HG03520 (cell line): Measurements from ENCODE around the gene COG7.
"Not testable (repeated sequence)": the region's sequence is repeated elsewhere in the genome, so short reads cannot be mapped to it uniquely, and the experiment has no call there.

Source experiments
- ATAC-seq: cut with Tn5 transposase; IDR thresholded peaks from one replicate; pipeline ENCODE4 v1.9.1; 2021; ENCODE audit warnings: mild to moderate bottlenecking, moderate library complexity; ENCODE audit not compliant: unreplicated experiment

Gene COG7

GRCh38 chr16:23478566-23478965 lies 25.6 kb upstream of the COG7 start:
- ATAC-seq: no peak

DNA sequence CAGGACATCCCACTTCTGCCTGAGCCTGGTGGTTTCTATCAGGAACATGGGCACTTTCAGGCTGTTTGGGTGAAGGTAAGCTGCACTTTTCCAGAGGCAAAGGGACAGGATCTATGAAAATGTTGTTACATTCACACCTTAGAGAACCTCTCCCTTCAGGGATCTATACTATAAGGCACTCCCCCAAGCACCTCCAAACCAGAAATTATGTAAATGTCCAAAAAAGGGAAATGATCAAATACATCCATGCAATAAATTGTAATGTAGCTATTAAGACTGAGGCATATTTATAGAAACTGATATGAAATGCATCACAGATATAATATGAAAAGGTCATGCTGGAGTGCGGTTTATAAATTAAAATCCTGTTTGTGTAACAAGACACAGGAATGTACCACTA lies 23.3 kb upstream of the COG7 start:
- ATAC-seq: no peak

DNA sequence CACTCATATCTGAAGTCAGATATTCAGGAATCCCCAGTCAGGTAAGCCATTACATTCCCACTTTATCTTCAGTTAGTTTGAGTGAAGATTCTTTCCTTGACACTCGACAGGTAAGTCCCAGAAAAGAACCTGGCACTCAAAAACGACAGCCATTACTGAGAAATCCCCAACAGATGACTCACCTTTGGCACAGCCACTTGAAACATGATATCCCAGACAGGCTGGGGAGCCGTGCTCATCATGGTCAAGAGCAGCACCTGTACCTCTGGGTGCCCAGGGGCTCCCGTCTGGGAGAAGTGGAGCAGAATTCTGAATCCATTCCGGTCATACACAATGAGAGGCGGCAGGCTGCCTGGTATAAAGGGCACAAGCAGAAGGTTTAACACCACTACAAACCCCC lies 16.8 kb upstream of the COG7 start:
- ATAC-seq: no peak

GRCh38 chr16:23466162-23466885 lies 13.3 kb upstream of the COG7 start:
- ATAC-seq: no peak

GRCh38 chr16:23465179-23465578 lies 12.2 kb upstream of the COG7 start:
- ATAC-seq: no peak

DNA sequence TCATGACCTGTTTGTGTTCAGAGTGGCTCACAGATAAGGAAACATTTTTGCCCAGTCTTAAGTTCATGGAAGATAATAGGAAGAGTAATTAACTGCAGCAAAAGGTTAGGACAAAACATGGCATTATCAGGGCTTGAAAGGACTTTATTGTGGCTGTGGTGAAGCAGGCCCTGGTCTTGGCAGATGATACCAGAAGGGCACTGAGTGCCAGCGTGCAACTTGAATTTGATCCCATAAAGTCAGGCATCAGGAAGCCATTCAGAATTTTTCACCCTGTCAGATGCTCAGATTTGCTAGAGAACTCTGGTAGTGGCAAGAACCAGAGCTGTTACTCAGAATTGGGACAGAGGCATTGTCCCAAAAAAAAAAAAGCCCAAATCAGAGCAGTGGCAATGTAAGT lies 11.2 kb upstream of the COG7 start:
- no peak for ATAC-seq

DNA sequence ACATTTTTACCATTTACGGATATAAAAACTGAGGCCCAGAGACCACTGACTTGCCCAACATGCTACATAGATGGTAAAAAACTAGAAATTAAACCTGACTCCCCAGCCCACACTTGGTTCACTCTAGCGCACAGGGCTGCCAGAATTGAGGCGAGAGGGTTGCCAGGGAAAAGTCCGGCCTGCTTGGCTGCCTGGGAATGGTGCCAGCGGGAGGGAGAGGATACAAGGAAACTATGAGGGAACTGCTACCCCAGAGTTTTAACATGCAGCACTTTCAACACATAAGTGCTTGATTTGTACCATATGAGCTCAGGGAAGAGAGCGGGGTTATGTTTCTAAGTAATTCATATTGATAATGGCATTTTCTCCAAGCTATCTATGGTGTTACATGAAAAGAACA lies 10.0 kb upstream of the COG7 start:
- ATAC-seq: not testable (repeated sequence)

DNA sequence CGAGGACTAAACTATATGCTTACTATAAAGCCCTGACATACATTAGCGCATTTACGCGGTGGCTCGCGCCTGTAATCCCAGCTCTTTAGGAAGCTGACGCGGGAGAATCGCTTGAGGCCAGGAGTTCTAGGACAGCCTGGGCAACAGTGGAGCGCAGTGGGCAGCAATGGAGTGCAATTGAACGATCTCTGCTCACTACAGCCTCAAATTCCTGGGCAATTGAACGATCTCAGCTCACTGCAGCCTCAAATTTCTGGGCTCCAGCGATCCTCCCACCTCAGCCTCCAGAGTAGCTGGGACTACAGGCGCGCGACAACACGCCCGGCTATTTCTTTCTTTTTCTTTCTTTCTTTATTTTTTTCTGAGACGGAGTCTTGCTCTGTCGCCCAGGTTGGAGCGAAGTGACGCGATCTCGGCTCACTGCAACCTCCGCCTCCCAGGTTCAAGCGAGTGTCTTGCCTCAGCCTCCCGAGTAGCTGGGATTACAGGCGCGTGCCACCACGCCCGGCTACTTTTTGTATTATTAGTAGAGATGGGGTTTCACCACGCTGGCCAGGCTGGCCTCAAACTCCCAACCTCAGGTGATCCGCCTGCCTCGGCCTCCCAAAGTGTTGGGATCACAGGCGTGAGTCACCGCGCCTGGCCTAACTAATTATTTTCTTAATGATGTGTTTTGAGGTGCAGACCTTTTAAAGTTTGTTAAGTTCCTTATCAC lies 506 bp upstream of the COG7 start:
- ATAC-seq: no peak

DNA sequence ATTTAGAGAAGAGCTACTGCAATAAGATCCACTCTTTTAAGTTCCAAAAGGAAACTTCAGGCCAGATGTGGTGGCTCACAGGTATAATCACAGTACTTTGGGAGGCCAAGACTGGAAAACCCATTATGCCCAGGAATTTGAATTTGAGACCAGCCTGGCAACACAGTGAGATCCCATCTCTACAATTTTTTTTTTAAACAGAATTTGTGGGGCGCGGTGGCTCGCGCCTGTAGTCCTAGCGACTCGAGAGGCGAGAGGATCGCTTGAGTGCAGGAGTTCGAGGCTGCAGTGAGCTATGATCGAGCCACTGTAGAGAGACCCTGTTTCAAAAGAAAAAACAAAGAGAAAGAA lies 793 bp downstream of the COG7 start:
- ATAC-seq: no peak

DNA sequence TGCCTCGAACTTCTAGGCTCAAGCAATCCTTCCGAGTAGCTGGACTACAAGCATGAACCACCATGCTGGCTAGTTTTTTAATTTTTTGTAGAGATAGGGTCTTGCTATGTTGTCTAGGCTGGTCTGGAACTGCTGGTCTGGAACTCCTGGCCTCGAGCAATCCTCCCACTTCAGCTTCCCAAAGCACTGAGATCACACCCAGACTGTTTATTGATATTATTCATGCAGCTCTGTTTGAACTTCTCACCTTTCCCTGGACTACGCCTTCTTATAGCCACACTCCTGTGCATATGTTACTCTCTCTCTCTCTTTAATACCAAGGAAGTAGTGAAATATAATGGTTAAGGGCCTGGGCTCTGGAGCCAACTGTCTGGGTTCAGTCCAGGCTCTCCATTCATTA lies 4.6 kb downstream of the COG7 start:
- no peak for ATAC-seq

- not testable (repeated sequence) for ATAC-seq
These were observed 15.4 kb downstream of the COG7 start for GRCh38 chr16:23437542-23437941.

- no peak for ATAC-seq
These were observed 16.0 kb downstream of the COG7 start for GRCh38 chr16:23436951-23437350.

- no peak for ATAC-seq
These were observed 17.5 kb downstream of the COG7 start for GRCh38 chr16:23435500-23435899.

GRCh38 chr16:23434380-23434779 lies 18.6 kb downstream of the COG7 start:
- ATAC-seq: no peak

DNA sequence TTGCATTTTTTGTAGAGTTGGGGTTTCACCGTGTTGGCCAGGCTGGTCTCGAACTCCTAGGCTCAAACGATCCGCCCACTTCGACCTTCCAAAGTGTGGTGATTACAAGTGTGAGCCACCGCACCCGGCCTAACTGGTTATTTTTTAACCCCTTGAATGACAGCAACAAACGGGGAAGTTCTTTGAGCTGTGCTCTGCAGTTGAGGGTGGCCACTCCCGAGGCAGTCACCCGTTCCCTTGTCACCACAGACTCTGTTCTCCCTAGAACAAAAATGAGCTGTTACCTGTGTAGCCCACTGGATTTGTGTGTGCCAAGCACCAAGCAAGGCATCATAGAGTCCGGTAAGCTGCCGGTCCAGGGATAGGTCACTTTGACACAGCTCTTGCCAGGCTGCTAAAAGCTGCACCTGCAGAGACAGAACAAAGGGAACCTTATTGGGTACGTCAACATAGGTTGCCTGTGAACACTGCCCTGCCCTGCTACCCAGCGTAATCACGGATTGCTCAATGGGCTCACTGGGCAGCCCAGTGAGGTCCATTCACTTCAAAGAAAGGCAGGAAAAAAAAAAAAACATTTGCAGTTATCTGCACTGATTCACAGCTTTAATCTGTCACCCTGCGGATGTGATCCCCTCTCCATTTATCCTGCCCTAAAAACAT lies 19.6 kb downstream of the COG7 start:
- no peak for ATAC-seq

DNA sequence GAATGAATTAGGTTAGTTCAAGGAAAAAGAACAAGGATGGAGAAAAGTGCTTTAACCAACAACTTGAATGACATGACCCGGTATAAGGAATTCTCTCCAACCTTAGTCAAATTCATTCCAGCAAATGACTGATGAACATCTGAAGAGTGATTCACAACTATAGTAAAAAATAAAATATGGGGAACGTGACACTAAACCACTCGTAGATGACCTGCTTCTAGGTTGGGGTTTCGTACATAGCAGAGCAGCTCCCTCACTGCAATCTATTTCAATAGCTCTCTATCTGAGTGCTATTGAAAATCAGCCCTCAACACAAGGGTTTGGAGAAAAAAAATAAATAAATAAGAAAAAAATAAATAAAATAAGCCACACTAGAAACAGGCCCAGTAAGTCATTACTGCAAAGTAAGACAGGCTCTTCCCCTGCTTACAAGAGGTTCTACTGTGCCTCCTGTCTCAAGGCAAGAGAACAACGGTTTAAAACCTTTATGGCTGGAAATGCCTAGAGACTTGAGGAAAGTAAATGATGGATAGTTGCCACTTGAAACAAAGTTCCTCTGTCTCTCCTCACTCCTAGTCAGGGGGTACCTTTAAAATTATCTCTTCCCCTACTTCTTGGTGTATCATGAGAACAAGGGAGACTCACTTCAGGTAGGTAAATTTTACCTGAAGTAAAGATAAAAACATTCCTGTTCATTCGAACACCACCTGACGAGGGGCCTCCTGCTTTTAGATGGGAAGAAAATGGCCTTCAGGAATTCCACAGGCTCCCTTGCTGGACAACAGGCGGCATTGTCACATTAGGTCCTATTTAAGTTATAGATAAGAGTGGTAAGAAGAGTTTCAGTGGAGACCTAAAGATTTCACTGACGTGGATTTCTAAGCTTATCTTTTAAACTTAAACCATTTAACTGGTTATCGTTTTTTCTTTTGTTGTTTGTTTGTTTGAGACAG lies 20.5 kb downstream of the COG7 start:
- ATAC-seq: no peak

DNA sequence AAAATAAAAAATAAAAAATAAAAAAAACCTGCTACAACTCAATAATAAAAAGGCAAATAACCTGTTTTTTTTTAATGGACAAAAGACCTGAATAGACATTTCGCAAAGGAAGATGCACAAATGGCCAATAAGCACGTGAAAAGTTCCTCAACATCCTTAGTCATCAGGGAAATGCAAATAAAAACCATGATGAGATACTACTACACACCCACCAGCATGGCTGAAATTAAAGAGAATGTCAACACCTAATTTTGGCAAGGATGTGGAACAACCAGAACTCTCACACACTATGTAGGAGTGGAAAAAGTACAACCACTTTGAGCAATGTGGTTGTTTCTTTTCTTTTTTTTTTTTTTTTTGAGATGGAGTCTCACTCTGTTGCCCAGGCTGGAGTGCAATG lies 24.6 kb downstream of the COG7 start:
- ATAC-seq: no peak

DNA sequence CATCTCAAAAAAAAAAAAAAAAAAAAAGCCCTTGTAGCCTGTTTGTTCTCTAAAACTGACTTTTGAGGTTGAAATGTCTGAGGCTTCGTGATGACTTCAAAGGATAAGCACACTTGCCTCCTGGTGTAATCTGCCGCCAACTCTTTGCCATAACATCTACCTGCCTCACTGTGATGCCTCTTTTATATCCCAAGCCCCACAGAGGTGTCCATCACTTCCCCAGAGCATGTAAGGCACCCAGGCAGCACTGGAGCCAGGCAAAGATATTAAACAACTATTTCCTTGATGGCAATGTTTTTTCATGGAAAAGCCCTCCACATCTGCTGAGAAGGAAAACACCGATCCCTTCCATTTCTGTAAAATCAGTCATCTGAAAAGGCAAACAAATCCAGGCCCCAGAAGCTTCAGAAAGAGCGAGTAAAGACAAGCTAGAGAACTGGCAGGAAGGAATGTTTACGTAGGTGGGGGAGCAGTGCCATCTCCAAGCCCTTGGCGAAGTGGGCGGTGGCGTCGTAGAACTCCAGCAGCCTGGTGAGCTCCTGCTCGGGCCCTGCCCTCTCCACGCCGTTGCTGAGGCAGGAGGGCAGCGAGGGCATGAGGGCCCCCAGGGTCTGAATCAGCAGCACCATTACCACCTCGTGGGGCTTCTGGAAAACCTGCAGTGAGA lies 28.6 kb downstream of the COG7 start:
- no peak for ATAC-seq

DNA sequence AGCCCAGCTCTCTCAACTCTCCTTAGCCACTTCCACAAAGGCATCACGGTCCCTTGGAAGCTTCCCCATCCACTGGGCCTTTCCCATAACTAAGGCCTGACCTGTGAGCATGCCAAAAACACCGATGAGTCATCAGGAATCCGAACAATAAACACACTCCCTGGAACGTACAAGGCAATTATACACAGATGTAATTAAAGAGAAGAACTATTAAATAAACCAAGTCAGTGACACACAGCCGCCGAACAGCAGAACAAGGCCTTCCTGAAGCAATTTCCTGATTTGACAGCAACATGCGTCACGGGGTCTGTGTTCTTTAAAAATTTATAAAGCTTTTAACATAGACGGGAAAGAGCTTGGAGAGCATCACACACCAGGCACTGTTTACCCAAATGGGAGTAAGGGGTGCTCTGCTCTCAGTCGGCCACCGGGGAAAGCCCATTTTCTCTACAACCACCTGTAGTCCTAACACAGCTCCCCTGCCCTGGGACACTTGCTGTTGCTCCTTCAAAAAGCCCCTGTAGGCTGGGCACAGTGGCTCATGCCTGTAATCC lies 29.4 kb downstream of the COG7 start:
- ATAC-seq: no peak

DNA sequence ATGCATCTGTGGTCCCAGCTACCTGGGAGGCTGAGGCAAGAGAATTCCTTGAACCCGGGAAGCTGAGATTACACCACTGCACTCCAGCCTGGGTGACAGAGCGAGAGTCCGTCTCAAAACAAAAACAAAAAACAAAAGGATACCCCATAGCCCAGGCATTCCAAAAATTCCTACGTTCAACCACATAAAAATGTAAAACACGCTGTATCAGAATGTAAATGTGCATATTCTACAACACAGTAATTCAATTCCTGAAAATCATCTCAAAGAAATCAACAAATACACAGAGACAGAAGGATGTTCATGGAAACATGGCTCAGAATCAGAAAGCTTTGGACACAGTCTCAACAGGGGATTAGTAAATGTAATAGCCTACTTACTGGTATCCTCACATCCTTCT lies 33.0 kb downstream of the COG7 start:
- ATAC-seq: no peak
